ENCODE measurements around the gene MERTK. TPM values are rescaled to one million over a fixed set of nuclear protein-coding genes. Genes with fewer than 3 reads are reported as not detected.

Gene MERTK
- total and polyA plus RNA-seq, 2 donors (not counting 1 experiment from before 2014, with no cell fraction given) = 0.04 to 0.34 TPM

GRCh38 chr2:111903516-111903915 is 5.1 kb downstream of the MERTK start:
- DNase-seq (no peak), ATAC-seq (ENCODE audit: low read depth) (no peak)
- Histone ChIP-seq H3K4me2 (replicated peaks; ENCODE audit: low read depth, low read length, poor library complexity, severe bottlenecking) (no peak overlapping the region), H3K9ac (ENCODE audit: low read length) (no peak overlapping the region), H3K79me2 (ENCODE audit: control insufficient read depth, insufficient read depth, low read length) (no peaks in the 10 kb centered on the region), H3K4me1 (ENCODE audit: control insufficient read depth in 2 of 2, insufficient read depth in 2 of 2, low read length in 2 of 2) (peaks cover 26 to 28% of the 10 kb centered on the region in 2 donors), H3K9me3 (ENCODE audit: control extremely low read depth in 1 of 3, control insufficient read depth in 2 of 3, insufficient read depth in 1 of 3, low read length in 2 of 3) (peaks cover 0 to 8% (median 0%) of the 10 kb centered on the region in 3 donors), H4K20me1 (ENCODE audit: control insufficient read depth, insufficient read depth, low read length, poor library complexity, severe bottlenecking) (no peaks in the 10 kb centered on the region), H2AFZ (ENCODE audit: insufficient read depth, low read depth, low read length, poor library complexity, severe bottlenecking) (no peak overlapping the region), H3K27me3 (replicated peaks in 1 of 4; ENCODE audit: control extremely low read depth in 1 of 4, control insufficient read depth in 3 of 4, insufficient read depth in 4 of 4, low read length in 3 of 4) (peaks cover 0 to 23% (median 9%) of the 10 kb centered on the region in 4 experiments), H3K27ac (ENCODE audit: low read length in 2 of 2) (no peak overlapping the region), H3K36me3 (replicated peaks in 1 of 2; ENCODE audit: control extremely low read depth in 1 of 2, control insufficient read depth in 1 of 2, extremely low read depth in 1 of 2, insufficient read depth in 2 of 2, low read length in 1 of 2) (no peaks in the 10 kb centered on the region), H3K4me3 (ENCODE audit: control extremely low read depth in 1 of 5, extremely low read depth in 1 of 5, insufficient read depth in 1 of 5, low read depth in 2 of 5, low read length in 4 of 5) (no peak overlapping the region)
- Mint-ChIP-seq H3K9me3 (ENCODE audit: insufficient read depth) (no peaks in the 10 kb centered on the region), H3K27ac (no peak overlapping the region), H3K27me3 (peaks cover 17% of the 10 kb centered on the region), H3K4me3 (no peak overlapping the region), H3K4me1 (peaks cover 26% of the 10 kb centered on the region)
- ChIA-PET CTCF (interaction anchor here (0.9 to 1.5 kb wide), 2 partner anchors 16 to 144 kb away, joined by 3 to 4 read pairs; no protein-coding TSS in a partner anchor), POLR2A (no interaction called here)
- 83% methylated on average over 1 of the region's 3 CpGs for WGBS (ENCODE audit: insufficient coverage)
- TF ChIP-seq EZH2 (IDR thresholded peaks at IDR 0.05; ENCODE audit: borderline replicate concordance, insufficient read depth, low read depth, low read length, poor library complexity, severe bottlenecking) (no peak), CTCF (IDR thresholded peaks at IDR 0.05) (no peak)
- intact Hi-C loops (cut with micrococcal nuclease) = no loop called here

- TF ChIP-seq CTCF (IDR thresholded peaks at IDR 0.05) = no peak
- TF ChIP-seq EZH2 (IDR thresholded peaks at IDR 0.05; ENCODE audit: borderline replicate concordance, insufficient read depth, low read depth, low read length, poor library complexity, severe bottlenecking) = no peak
- Histone ChIP-seq H3K4me2 (replicated peaks; ENCODE audit: low read depth, low read length, poor library complexity, severe bottlenecking) (no peak overlapping the region), H3K9ac (ENCODE audit: low read length) (no peak overlapping the region), H3K36me3 (replicated peaks in 1 of 2; ENCODE audit: control extremely low read depth in 1 of 2, control insufficient read depth in 1 of 2, extremely low read depth in 1 of 2, insufficient read depth in 2 of 2, low read length in 1 of 2) (no peaks in the 10 kb centered on the region), H3K4me3 (ENCODE audit: control extremely low read depth in 1 of 5, extremely low read depth in 1 of 5, insufficient read depth in 1 of 5, low read depth in 2 of 5, low read length in 4 of 5) (no peak overlapping the region), H3K4me1 (ENCODE audit: control insufficient read depth in 2 of 2, insufficient read depth in 2 of 2, low read length in 2 of 2) (peaks cover 22 to 23% of the 10 kb centered on the region in 2 donors), H3K79me2 (ENCODE audit: control insufficient read depth, insufficient read depth, low read length) (no peaks in the 10 kb centered on the region), H2AFZ (ENCODE audit: insufficient read depth, low read depth, low read length, poor library complexity, severe bottlenecking) (no peak overlapping the region), H4K20me1 (ENCODE audit: control insufficient read depth, insufficient read depth, low read length, poor library complexity, severe bottlenecking) (no peaks in the 10 kb centered on the region), H3K27ac (ENCODE audit: low read length in 2 of 2) (no peak overlapping the region), H3K9me3 (ENCODE audit: control extremely low read depth in 1 of 3, control insufficient read depth in 2 of 3, insufficient read depth in 1 of 3, low read length in 2 of 3) (peaks cover 0 to 4% (median 0%) of the 10 kb centered on the region in 3 donors), H3K27me3 (replicated peaks in 1 of 4; ENCODE audit: control extremely low read depth in 1 of 4, control insufficient read depth in 3 of 4, insufficient read depth in 4 of 4, low read length in 3 of 4) (peaks cover 0 to 18% (median 8%) of the 10 kb centered on the region in 4 experiments)
- ChIA-PET CTCF (interaction anchor here (0.9 to 1.5 kb wide), 2 partner anchors 16 to 143 kb away, joined by 3 to 4 read pairs; no protein-coding TSS in a partner anchor), POLR2A (no interaction called here)
- H3K27me3 Mint-ChIP-seq = peaks cover 17% of the 10 kb centered on the region
- DNase-seq (no peak), ATAC-seq (ENCODE audit: low read depth) (no peak)
- no peak overlapping the region for H3K27ac Mint-ChIP-seq
- no peaks in the 10 kb centered on the region for H3K9me3 Mint-ChIP-seq (ENCODE audit: insufficient read depth)
- H3K4me3 Mint-ChIP-seq = no peak overlapping the region
- intact Hi-C loops (cut with micrococcal nuclease) = no loop called here
- H3K4me1 Mint-ChIP-seq = peaks cover 26% of the 10 kb centered on the region
- no CpG with 5 or more reads among the region's 5 CpGs for WGBS (ENCODE audit: insufficient coverage)
Observed at GRCh38 chr2:111903930-111904439, 5.6 kb downstream of the MERTK start.
